Esophagus muscularis mucosa (tissue), 4 donors: ENCODE results near the gene HIC1.

Experiments used
- EP300 ChIP-seq: sonication (generic); formaldehyde crosslinking; IDR thresholded peaks from one replicate; pipeline ENCODE4 v1.6.1; 2017; ENCODE audit warnings: antibody characterized with exemption
- POLR2A ChIP-seq: fragments of 450-650 bp; IDR thresholded peaks from one replicate; pipeline ENCODE4 v1.6.1; 2017; ENCODE audit warnings: antibody characterized with exemption, moderate library complexity, mild to moderate bottlenecking, low read depth
- POLR2AphosphoS5 ChIP-seq, 2 donors: sonication (generic); formaldehyde crosslinking; IDR thresholded peaks; one replicate each; pipeline ENCODE4 v1.6.1; 2017; ENCODE audit warnings: antibody characterized with exemption in 2 of 2
- TF ChIP-seq, protein P1 (sequence below), 3 experiments: fragments of 200-600 bp in 2 of 3; fragments of 450-650 bp in 1 of 3; sonication (generic) in 2 of 3; IDR thresholded peaks; one replicate each; pipeline ENCODE4 v1.5.1; 2017 to 2019; ENCODE audit warnings: antibody characterized with exemption in 3 of 3, mild to moderate bottlenecking in 2 of 3, moderate library complexity in 1 of 3

DNA sequence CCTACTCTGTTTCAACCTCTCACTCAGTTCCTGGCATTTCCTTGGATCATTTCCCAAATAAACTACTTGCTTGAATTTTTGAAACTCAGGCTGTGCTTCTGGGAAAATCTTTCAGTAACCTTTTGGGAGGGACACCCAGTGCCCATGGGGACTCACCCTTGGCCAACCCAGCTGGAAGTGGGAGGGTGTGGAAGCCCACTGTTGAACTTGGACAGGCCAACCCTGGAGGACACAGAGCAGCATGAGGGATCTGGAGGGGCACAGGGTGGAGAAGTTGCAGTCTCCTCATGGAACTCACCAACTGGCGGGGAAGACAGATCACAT, 40.9 kb upstream of the HIC1 start:
- no peak for TF ChIP-seq POLR2A
- TF ChIP-seq, protein P1, sequence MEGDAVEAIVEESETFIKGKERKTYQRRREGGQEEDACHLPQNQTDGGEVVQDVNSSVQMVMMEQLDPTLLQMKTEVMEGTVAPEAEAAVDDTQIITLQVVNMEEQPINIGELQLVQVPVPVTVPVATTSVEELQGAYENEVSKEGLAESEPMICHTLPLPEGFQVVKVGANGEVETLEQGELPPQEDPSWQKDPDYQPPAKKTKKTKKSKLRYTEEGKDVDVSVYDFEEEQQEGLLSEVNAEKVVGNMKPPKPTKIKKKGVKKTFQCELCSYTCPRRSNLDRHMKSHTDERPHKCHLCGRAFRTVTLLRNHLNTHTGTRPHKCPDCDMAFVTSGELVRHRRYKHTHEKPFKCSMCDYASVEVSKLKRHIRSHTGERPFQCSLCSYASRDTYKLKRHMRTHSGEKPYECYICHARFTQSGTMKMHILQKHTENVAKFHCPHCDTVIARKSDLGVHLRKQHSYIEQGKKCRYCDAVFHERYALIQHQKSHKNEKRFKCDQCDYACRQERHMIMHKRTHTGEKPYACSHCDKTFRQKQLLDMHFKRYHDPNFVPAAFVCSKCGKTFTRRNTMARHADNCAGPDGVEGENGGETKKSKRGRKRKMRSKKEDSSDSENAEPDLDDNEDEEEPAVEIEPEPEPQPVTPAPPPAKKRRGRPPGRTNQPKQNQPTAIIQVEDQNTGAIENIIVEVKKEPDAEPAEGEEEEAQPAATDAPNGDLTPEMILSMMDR (IDR thresholded peaks at IDR 0.05): no peak
- TF ChIP-seq EP300: no peak
- no peak for TF ChIP-seq POLR2AphosphoS5 (IDR thresholded peaks at IDR 0.05)
